ENCODE measurements around the gene SRBD1.

GRCh38 chr2:45650851-45651414 lies 39.9 kb upstream of the SRBD1 start:
- TF ChIP-seq CTCF (optimal IDR thresholded peaks at IDR 0.05 in 1 of 3, IDR thresholded peaks at IDR 0.05 in 1 of 3, conservative IDR thresholded peaks at IDR 0.05 in 1 of 3; ENCODE audit: extremely low read depth in 1 of 3, insufficient read depth in 2 of 3, low read length in 3 of 3) (peak; percentile 30 to 66 (median 43)), EZH2 (IDR thresholded peaks at IDR 0.05; ENCODE audit: low read length) (no peak)
